NK-92 treated with Interleukin-12 subunit alpha and Interleukin-12 subunit beta, amount 100 ng/mL, for 24 hours (cell line): ENCODE results near the gene RAB4B.
"Not testable (repeated sequence)": the region's sequence is repeated elsewhere in the genome, so short reads cannot be mapped to it uniquely, and the experiment has no call there.

Experiments
- DNase-seq: peaks from one replicate; lab custom pipeline; 2025; lab: John Stamatoyannopoulos, UW

Gene RAB4B

DNA sequence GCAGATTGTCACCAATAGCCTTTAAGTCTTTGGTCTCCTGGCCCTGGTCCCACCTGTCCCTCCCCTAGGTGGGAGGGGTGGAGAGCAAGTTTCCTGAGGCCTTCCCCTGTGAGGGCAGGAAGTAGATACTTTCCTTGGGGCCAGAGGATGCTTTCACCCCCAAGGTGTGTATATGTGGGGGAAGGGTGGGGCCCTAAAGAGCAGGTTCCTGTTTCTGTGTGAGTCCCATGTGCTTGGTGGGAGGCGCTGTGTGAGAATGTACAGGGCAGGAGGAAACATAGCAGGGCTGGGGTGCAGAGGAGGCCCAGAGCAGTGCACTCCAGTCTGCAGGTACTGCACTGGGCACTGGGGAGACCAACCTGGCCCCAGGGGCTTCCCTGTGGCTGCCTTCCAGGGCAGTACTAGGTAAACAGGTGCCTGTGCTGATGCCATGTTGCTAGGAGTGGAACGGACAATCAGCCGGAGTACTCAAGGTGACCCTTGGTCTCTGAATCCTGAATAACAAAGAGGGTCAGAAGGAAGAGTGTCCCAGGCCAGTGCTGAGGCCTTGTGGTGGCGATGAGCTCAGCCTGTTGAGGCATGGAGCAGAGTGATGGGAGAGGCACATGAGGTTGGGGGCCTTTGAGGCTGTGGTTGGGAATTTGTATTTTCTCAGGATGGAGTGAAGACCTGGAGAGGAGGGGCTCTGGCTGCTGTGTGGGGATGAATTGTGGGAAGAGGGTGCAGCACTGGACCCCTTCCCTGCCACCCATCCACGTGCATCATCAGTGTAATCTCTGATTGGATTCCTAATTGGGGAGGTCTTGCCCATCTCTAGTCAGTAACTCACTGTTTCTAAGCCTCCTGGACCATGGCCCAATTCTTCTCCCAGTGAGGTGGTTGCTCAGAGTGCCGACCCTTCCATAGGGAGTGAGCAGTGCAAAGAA is 26.1 kb downstream of the RAB4B start:
- DNase-seq = no peak

DNA sequence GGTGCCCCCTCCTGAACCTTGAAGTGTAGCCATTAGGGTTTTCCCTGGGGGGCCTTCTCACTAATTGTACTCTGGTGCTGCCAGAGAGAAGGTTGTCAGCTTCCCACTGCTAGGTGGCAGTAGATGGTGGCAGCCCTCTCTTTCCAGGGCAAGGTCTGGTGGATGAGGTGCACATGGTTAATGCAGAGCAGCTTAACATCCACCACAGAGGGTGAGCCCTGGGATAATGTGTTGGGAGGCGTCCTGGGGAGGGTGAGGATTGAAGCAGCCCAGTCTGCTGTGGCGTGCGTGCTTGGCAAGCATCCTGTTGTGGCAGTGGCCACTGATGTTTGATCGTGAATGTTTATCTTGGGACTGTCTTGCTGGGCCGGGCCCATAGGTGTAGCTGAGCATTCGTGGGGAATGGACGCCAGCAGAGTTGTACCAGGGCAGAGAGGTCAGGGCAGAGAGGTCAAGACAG is 26.8 kb downstream of the RAB4B start:
- DNase-seq = no peak

DNA sequence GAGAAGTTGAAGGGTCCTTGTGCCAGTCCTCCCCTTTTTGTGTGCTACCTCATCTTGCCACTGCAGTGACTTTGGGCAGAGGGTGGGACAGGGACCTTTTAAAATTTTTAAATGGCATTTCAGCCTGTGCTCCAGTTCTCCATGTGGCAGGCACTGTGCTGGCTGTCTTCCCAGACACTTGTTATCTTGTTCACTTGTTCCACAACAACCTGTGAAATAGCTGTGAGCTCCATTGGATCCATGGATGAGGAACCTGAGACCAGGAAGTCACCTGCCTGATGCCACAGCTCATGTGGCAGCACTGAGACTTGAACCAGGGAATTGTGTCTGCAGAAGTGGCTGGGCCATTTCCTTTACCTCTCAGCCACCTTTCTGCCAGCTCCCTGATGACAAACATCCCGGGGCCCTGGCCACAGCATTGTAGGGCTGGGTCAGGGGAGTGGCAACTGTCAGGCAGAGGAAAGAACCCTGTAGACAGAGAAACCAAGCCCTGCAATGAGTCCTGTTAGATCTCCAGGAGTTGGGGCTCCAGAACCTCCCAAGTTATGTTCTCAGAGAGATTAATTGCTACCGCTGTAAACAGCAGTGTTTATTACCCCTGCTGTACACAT is 27.3 kb downstream of the RAB4B start:
- DNase-seq = no peak

DNA sequence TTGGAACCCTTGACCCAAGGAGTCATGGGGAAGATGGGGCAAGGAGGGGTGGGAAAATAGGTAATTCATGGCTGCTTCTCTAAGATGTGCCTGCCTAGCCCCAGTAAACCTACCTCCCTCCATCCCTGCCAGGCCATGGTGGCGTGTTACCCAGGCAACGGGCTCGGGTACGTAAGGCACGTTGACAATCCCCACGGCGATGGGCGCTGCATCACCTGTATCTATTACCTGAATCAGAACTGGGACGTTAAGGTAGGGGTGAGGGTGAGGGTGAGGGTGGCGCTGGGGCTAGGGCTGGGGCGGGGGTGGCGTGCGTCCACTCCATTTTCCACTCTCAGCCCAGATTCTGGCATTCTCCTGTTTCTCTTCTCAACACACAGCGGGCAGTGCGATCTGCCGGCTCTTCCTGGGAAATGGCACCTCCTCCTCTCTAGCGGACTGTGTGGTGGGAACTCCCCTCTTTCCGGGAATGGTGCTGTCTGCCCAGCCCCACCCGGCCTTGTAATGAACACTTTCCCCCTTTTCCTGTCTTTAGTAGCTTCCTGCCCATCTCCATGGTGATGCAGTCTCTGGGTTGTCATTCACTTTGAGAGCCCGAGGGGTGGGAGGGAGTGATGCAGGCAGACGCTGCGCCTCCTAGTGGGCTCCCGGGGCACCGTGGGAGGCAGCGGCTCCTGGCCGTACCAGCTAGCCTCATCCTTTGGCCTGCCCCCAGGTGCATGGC is 28.5 kb downstream of the RAB4B start:
- no peak for DNase-seq

DNA sequence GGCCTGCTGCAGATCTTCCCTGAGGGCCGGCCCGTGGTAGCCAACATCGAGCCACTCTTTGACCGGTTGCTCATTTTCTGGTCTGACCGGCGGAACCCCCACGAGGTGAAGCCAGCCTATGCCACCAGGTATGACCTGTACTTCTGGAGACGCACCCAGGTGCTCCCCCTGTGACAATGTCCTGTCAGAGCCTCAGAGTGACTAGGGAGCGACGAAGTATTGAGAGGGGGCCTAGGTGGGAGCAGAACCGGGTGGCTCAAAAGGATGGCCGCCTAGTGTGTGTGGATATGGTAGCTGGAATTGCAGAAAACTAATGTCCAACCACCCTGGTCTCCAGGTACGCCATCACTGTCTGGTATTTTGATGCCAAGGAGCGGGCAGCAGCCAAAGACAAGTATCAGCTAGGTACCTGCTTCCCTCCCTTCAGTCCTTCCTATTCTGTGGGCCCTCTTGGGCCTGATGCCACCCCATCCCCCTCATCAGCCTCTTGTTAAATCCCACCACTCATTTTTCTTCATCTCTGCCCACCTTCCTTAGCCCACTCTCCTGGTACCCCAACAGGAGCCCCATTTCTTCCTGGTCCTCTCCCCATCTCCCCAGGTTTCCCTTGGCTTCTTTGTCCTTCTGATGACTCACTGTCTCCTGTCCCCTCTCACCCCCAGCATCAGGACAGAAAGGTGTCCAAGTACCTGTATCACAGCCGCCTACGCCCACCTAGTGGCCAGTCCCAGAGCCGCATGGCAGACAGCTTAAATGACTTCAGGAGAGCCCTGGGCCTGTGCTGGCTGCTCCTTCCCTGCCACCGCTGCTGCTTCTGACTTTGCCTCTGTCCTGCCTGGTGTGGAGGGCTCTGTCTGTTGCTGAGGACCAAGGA is 29.3 kb downstream of the RAB4B start:
- no peak for DNase-seq

DNA sequence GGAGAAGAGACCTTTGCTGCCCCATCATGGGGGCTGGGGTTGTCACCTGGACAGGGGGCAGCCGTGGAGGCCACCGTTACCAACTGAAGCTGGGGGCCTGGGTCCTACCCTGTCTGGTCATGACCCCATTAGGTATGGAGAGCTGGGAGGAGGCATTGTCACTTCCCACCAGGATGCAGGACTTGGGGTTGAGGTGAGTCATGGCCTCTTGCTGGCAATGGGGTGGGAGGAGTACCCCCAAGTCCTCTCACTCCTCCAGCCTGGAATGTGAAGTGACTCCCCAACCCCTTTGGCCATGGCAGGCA is 29.9 kb downstream of the RAB4B start:
- no peak for DNase-seq

DNA sequence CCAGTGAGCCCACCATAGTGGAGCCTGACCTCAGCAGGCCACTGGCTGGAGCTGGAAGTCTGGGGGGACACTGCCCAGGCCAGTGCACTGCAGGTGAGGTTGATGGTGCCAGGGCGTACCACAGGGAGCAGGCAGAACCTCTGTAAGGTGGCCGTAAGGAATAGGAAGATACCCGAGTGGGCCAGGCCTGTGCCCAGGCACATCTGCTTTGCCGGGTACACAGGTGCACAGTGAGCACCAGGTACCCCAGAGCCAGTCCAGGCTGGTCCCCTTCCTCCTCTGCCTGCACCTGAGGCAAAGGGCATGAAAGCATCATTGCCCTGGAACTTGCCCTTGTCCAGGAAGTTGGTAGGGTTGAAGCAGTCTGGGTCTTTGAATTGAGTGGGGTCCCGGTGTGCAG is 30.4 kb downstream of the RAB4B start:
- no peak for DNase-seq

DNA sequence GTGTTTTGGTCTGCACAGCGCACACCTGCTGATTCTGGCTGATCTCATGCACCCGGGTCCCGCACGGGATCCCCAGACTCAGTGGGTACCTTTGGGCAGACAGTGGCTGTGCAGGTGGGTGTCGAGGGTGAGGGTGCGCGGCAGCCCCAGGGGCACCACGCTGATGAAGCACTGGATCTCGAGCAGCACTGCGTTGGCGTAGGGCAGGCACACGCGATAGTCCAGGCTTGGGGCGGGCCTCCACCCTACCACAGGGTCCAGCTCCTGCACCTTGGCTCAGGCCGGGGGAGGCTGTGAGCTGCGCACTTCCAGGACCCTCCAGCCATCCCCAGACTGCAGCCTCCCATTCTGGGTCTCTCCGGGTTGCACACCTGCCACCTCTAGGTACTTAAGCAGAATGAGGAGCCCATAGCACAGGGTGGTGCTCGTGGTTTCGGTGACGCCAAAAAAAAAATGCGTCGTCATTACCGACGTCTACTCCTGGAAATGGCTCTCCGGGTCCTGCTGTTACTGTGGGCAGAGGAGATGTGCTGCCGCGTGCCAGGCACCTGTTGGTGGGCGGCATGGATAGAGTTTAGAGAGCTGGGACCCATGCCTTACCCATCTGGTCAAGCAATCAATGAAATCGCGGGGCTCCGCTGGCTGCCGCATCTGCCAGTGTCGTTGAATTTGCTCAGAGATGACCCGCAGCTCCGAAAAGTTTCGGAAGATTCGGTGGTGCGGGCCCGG is 31.5 kb downstream of the RAB4B start:
- no peak for DNase-seq

DNA sequence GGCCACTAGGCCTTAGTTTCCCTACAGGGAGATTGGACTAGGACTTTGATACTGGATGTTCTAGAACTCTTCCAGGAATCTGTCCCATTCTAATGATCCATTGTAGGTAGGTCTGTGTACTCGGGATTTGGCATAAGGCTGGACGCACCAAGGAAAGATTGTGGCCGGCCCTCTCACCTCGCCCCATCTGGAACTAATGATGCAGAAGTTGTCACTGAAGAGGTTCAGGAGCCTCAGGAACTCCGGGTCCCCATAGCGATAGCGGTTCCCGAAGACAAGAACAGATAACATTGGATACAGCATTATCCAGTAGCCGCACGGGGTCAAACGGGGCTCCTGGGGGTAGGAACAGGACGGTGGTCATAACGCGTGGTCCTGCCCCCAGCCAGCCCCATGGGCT is 32.1 kb downstream of the RAB4B start:
- DNase-seq = no peak

DNA sequence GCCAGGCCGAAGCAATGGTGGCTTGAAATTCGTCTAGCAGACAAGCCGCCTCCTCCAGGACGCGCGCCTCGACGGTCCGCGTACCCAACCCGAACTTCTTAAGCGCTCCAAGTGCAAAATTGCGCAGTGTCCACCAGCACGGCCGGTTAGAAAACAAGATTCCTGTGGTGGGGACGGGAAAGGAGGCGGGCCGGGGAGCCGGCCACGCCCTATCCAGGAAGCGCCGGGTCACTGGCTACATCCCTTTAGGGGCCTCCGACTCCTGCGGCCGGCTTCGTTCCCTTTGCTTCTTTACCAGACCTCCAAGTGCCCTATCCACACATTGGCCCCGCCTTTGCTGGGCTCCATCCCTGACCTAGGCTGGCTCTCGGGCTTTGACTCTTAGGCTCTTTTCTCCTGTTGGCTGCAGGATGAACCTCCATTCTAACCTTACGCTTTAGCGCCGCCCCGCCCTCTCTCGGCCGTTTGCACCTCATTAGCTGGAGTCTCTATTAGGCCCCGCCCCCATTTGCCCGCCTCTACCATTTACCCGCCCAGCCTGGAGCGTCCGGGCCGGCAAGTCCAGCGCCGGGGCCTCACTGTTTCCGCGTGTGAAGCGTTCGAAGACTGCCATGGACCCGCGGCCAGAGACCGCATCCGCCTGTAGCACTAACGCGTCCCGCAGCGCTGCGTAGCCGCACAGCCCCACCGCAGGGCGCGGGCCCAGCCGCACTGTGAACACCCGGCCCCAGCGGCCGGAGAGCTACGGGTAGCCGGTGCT is 32.8 kb downstream of the RAB4B start:
- not testable (repeated sequence) for DNase-seq

DNA sequence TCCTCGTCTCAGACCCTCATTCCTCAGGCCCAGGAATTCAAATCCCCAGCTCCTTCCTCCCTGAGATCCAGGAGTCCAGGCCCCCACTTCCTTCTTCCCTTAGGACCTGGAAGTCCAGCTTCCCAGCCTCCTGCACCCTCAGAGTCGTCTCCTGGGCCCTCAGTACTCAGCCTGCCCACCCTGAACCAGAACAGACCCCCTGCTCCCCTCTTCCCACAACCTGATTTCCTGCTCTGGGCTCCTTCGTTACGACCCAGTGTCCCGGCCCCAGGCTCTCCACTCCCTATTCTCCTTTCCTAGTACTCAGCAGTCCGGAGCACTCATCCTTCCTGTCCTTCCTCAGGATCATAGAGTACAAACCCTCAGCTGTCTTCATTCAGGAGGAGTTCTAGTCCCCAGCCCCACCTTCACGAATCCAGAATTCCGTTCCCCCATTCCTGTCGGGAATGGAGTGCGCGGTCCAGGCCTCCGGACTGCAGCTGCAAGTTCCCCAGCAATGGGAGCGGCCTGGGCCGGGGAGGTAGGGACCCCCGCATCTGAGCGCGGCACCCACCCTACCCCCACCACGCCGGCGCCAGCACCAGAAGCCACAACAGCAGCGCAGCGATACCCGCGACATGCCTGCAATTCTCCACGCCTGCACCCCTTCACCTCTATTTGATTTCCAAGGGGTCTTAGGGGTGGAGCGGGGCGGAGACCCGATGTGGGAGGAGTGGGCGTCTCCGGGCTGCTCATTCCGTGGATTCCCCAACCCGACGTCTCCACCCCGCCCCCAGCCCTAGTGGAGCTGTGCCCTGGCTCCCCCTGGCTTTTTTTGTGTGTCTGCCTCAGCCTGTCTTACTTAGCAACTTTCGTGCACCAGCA is 33.7 kb downstream of the RAB4B start:
- no peak for DNase-seq

DNA sequence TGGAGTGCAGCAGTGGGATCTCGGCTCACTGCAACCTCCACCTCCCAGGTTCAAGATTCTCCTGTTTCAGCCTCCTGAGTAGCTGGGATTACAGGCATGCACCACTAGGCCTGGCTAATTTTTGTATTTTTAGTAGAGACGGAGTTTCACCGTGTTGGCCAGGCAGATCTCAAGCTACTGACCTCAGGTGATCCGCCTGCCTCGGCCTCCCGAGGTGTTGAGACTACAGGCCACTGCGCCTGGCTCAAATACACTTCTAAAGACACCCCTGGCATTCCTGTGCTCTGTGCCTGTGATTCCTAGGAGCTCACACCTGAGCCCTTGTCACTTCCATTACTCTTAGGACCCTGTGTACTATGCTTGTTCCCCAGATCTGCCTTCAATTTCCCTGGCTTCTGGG is 34.5 kb downstream of the RAB4B start:
- not testable (repeated sequence) for DNase-seq

DNA sequence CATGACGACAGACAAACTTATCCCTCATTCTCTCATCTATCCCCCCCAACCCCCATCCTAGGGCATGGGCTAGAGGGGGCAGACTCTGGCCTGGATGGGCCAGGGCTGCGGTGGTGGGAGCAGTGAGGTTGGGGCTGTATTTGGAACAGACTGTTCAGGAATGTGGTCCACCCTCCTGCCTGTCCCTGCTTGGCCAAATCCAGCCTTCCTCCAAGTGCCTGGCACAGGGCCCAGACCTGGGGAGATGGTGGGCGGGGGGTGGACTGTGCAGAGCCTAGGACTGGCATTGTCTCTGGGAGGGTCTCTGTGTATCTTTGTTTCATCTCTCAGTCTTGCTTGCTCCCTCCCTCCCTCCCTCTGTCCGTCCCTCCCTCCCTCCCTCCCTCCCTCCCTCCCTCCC is 35.1 kb downstream of the RAB4B start:
- DNase-seq = no peak

DNA sequence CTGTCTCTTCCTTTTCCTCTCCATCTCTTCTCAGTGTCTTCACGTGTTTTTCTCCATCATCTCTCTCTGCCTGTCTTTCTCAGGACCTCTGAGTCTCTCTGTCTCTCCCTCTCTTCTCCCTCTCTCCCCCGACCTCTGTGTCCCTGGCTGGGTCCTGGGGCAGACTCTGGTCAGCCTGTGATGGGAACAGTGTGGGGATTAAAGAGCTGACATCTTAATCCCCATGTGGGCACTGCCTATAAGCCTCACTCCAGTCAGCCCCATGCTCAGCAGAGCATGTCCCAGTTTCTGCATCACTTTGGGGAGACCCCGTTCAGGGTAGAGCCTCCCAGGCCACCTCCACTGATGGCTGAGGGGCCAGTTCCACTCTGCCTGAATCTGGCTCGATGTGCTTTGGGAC is 37.2 kb downstream of the RAB4B start:
- no peak for DNase-seq

DNA sequence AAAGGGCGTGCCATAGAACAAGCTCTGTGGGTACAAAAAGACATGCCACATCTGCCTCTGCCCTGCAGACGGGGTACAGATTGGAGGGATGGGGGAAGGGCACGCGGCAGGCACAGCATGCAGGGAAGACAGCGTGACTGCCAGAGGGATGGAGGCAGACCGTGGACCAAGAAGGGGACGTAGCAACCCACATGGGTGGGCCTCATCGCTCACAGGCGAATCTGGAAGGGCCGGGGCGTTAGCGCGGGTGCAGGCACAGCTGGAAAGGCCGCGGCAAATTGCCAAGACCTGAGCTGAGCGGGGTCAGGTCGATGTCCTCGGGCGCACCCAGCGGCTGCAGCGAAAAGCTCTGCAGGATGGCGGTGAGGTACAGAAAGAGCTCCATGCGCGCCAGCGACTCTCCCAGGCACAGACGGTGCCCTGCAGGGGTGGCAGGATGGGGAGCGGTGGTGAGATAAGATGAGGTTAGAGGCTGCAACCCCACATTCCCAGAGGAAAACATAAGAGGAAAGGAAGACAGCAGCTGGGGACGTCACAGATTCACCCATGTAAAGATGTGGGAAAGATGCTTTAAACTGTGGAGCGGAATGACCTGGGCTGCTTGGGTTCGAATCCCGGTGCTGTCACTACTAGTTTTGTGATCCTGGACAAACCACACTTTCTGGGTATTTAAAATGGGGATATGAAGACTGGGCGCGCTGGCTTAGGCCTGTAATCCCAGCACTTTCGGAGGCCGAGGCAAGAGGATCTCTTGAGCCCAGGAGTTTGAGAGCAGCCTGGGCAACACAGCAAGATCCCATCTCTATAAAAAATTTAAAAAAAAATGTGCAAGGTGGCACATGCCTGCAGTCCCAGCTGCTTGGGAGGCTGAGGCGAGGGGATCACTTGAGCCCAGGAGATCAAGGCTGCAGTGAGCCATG is 40.7 kb downstream of the RAB4B start:
- not testable (repeated sequence) for DNase-seq

DNA sequence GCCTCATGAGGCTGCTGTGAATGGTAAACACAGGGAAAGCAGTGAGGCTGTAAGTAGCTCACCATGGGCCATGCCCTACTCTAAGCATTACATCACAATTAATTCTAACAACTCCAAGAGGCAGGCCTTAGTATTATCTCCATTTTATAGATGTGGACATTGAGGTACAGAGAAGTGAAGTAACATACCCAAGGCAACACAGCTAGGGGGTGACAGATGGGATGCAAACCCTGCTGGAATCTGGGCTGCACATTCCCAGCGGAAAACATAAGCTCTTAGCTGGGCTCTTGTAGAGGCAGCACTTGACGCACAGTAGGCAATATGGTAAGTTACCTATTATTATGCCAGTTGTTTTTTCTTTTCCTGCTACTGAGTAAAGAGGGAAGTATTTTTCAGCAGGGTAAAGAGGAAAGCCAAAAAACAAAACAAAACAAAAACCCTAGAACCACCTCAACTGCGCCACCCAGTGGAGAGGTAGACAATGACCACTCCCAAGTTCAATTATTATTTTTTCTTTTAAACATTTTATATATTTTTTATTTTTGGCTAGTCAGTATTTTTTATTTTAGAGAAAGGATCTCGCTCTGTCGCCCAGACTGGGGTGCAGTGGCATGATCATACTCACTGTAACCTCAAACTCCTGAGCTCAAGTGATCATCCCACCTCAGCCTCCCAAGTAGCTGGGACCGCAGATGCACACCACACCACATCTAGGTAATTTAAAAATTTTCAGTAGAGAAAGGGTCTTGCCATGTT is 41.6 kb downstream of the RAB4B start:
- DNase-seq = not testable (repeated sequence)

DNA sequence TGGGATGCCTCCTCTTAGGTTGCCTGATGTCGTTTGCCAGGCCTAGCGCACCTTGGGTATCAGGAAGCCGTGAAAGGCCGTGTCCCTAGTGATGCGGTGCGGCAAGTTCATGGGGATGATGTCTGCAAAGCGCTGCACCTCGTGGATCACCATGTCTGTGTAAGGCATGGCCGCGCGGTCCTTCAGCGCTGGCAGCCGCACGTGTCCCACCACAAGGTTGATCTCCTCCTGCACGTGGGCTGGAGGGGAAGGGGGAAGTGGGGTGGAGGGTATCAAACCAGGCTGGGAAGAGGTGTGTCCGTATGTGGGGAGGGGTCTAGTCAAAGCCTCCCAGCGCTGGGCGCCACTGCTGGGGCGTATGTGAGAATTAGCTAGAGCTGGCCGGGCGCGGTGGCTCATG is 44.1 kb downstream of the RAB4B start:
- no peak for DNase-seq
